ENCODE measurements around the gene SLC15A2. TPM values are rescaled to one million over a fixed set of nuclear protein-coding genes. Genes with fewer than 3 reads are reported as not detected.

SLC15A2 gene
- total RNA-seq, 2 experiments from 2014 or later, result 0.53 to 0.59 TPM

DNA sequence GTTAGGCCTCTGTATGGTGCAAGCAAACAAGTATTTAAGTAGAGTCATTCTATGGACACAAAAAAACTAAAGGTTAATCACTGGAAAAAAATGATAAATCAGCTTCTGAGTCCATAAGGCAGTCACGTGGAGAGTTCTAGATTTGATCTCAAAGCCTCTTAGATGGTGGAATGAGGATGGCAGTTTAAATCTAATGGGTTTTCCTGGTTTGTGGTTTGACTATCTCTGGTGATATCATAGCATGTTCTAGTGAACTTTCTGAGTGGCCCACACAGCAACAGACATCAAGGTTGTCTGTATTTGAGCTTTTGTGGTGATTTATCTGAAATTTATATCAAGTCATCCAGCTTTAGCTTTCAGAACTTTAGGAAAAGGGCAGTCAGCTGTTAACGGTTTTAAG, 75.4 kb downstream of the SLC15A2 start:
- DNase-seq, result no peak
- CTCF ChIA-PET, result interaction anchor here (0.9 kb wide), 1 partner anchor 23 kb away, joined by 4 read pairs; no protein-coding TSS in a partner anchor
- Mint-ChIP-seq H3K4me3 (no peak overlapping the region), H3K9me3 (ENCODE audit: low read depth) (peaks cover 3% of the 10 kb centered on the region), H3K36me3 (ENCODE audit: low read depth) (no peaks in the 10 kb centered on the region), H3K27ac (no peak overlapping the region), H3K27me3 (no peaks in the 10 kb centered on the region), H3K4me1 (no peaks in the 10 kb centered on the region)
- intact Hi-C loops (cut with DNase I, micrococcal nuclease), result no loop called here
- POLR2A ChIA-PET, result no interaction called here
- no peak for ATAC-seq

- Mint-ChIP-seq H3K4me1 (no peaks in the 10 kb centered on the region), H3K4me3 (no peak overlapping the region), H3K27me3 (no peaks in the 10 kb centered on the region), H3K36me3 (ENCODE audit: low read depth) (no peaks in the 10 kb centered on the region), H3K9me3 (ENCODE audit: low read depth) (peaks cover 7% of the 10 kb centered on the region), H3K27ac (no peak overlapping the region)
- ATAC-seq, result no peak
- intact Hi-C loops (cut with DNase I, micrococcal nuclease), result no loop called here
- ChIA-PET POLR2A (no interaction called here), CTCF (interaction anchor here (0.9 kb wide), 1 partner anchor 23 kb away, joined by 4 read pairs; no protein-coding TSS in a partner anchor)
- no peak for DNase-seq
Measured at GRCh38 chr3:121970047-121970446, 75.8 kb downstream of the SLC15A2 start.

- H3K4me1 Mint-ChIP-seq, result no peaks in the 10 kb centered on the region
- H3K4me3 Mint-ChIP-seq, result no peak overlapping the region
- H3K27ac Mint-ChIP-seq, result no peak overlapping the region
- peaks cover 14% of the 10 kb centered on the region for H3K9me3 Mint-ChIP-seq (ENCODE audit: low read depth)
- intact Hi-C loops (cut with DNase I, micrococcal nuclease), result no loop called here
- ATAC-seq, result no peak
- ChIA-PET CTCF (no interaction called here), POLR2A (no interaction called here)
- no peak for DNase-seq
- no peaks in the 10 kb centered on the region for H3K27me3 Mint-ChIP-seq
- H3K36me3 Mint-ChIP-seq (ENCODE audit: low read depth), result no peaks in the 10 kb centered on the region
Measured at GRCh38 chr3:121974601-121975111, 80.5 kb downstream of the SLC15A2 start.

GRCh38 chr3:121975702-121976302, 81.6 kb downstream of the SLC15A2 start:
- H3K4me1 Mint-ChIP-seq, result no peaks in the 10 kb centered on the region
- CTCF ChIA-PET, result interaction anchor here (0.7 kb wide), 1 partner anchor 410 kb away, joined by 3 read pairs; no protein-coding TSS in a partner anchor
- no peaks in the 10 kb centered on the region for H3K36me3 Mint-ChIP-seq (ENCODE audit: low read depth)
- H3K9me3 Mint-ChIP-seq (ENCODE audit: low read depth), result peaks cover 14% of the 10 kb centered on the region
- H3K27ac Mint-ChIP-seq, result no peak overlapping the region
- no peak for DNase-seq
- POLR2A ChIA-PET, result no interaction called here
- ATAC-seq, result no peak
- intact Hi-C loops (cut with DNase I, micrococcal nuclease), result no loop called here
- H3K27me3 Mint-ChIP-seq, result no peaks in the 10 kb centered on the region
- H3K4me3 Mint-ChIP-seq, result no peak overlapping the region

GRCh38 chr3:121976727-121977126, 82.5 kb downstream of the SLC15A2 start:
- no peaks in the 10 kb centered on the region for H3K36me3 Mint-ChIP-seq (ENCODE audit: low read depth)
- H3K4me1 Mint-ChIP-seq, result no peaks in the 10 kb centered on the region
- DNase-seq (no peak), ATAC-seq (no peak)
- H3K9me3 Mint-ChIP-seq (ENCODE audit: low read depth), result peaks cover 14% of the 10 kb centered on the region
- no peaks in the 10 kb centered on the region for H3K27me3 Mint-ChIP-seq
- POLR2A ChIA-PET, result no interaction called here
- CTCF ChIA-PET, result interaction anchor here (0.6 kb wide), 1 partner anchor 282 kb away, joined by 3 read pairs; no protein-coding TSS in a partner anchor
- H3K27ac Mint-ChIP-seq, result no peak overlapping the region
- intact Hi-C loops (cut with DNase I, micrococcal nuclease), result no loop called here
- no peak overlapping the region for H3K4me3 Mint-ChIP-seq

DNA sequence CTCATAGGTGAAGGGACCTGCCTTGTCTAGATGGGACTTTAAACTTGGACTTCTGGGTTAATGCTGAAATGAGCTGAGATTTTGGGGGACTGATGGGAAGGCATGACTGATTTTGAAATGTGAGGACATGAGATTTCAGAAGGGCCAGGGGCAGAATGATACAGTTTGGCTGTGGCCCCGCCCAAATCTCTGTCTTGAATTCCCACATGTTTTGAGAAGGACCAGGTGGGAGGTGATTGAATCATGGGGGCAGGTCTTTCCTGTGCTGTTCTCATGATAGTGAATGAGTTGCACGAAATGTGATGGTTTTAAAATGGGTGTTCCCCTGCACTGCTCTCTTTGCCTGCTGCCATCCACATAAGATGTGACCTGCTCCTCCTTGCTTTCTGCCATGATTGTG, 85.0 kb downstream of the SLC15A2 start:
- H3K4me1 Mint-ChIP-seq, result no peaks in the 10 kb centered on the region
- DNase-seq (no peak), ATAC-seq (no peak)
- H3K4me3 Mint-ChIP-seq, result no peak overlapping the region
- H3K36me3 Mint-ChIP-seq (ENCODE audit: low read depth), result no peaks in the 10 kb centered on the region
- ChIA-PET POLR2A (no interaction called here), CTCF (interaction anchor here (0.6 to 1.7 kb wide), 2 partner anchors 17 to 31 kb away, joined by 3 to 4 read pairs; no protein-coding TSS in a partner anchor)
- no peaks in the 10 kb centered on the region for H3K27me3 Mint-ChIP-seq
- H3K27ac Mint-ChIP-seq, result no peak overlapping the region
- intact Hi-C loops (cut with DNase I, micrococcal nuclease), result no loop called here
- peaks cover 22% of the 10 kb centered on the region for H3K9me3 Mint-ChIP-seq (ENCODE audit: low read depth)

GRCh38 chr3:121979734-121980449, 85.7 kb downstream of the SLC15A2 start:
- ChIA-PET POLR2A (no interaction called here), CTCF (interaction anchor here (1.7 kb wide), 1 partner anchor 16 kb away, joined by 4 read pairs; no protein-coding TSS in a partner anchor)
- Mint-ChIP-seq H3K9me3 (ENCODE audit: low read depth) (peaks cover 19% of the 10 kb centered on the region), H3K4me1 (no peaks in the 10 kb centered on the region), H3K27ac (no peak overlapping the region), H3K36me3 (ENCODE audit: low read depth) (no peaks in the 10 kb centered on the region), H3K4me3 (no peak overlapping the region), H3K27me3 (no peaks in the 10 kb centered on the region)
- ATAC-seq (no peak), DNase-seq (no peak)
- intact Hi-C loops (cut with DNase I, micrococcal nuclease), result no loop called here

GRCh38 chr3:121980450-121980796, 86.2 kb downstream of the SLC15A2 start:
- POLR2A ChIA-PET, result no interaction called here
- Mint-ChIP-seq H3K27ac (no peak overlapping the region), H3K9me3 (ENCODE audit: low read depth) (peaks cover 20% of the 10 kb centered on the region), H3K4me1 (no peaks in the 10 kb centered on the region), H3K27me3 (no peaks in the 10 kb centered on the region), H3K36me3 (ENCODE audit: low read depth) (no peaks in the 10 kb centered on the region), H3K4me3 (no peak overlapping the region)
- DNase-seq (no peak), ATAC-seq (no peak)
- CTCF ChIA-PET, result interaction anchor here (1.7 kb wide), 1 partner anchor 15 kb away, joined by 4 read pairs; no protein-coding TSS in a partner anchor
- intact Hi-C loops (cut with DNase I, micrococcal nuclease), result no loop called here

DNA sequence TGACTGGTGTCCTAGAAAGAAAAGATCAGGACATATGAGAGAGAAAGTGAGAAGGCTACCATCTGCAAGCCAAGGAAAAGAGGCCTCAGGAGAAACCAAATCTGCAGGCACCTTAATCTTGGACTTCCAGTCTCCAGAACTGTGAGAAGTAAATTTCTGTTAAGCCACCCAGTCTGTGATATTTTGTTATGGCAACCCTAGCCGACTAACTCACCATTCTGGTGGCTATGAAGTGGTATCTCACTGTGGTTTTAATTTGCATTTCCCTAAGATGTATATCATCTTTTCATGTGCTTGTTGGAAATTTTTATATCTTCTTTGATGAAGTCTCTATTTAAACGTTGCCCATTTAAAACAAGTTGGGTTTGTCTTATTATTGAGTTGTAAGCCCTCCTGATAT, 87.3 kb downstream of the SLC15A2 start:
- H3K4me1 Mint-ChIP-seq, result no peaks in the 10 kb centered on the region
- H3K4me3 Mint-ChIP-seq, result no peak overlapping the region
- POLR2A ChIA-PET, result no interaction called here
- H3K27me3 Mint-ChIP-seq, result no peaks in the 10 kb centered on the region
- ATAC-seq (no peak), DNase-seq (no peak)
- CTCF ChIA-PET, result no interaction called here
- no peaks in the 10 kb centered on the region for H3K36me3 Mint-ChIP-seq (ENCODE audit: low read depth)
- peaks cover 20% of the 10 kb centered on the region for H3K9me3 Mint-ChIP-seq (ENCODE audit: low read depth)
- intact Hi-C loops (cut with DNase I, micrococcal nuclease), result no loop called here
- no peak overlapping the region for H3K27ac Mint-ChIP-seq

GRCh38 chr3:121985846-121986245, 91.6 kb downstream of the SLC15A2 start:
- no peak for DNase-seq
- POLR2A ChIA-PET, result no interaction called here
- Mint-ChIP-seq H3K36me3 (ENCODE audit: low read depth) (no peaks in the 10 kb centered on the region), H3K4me3 (no peak overlapping the region), H3K27me3 (peaks cover 2% of the 10 kb centered on the region), H3K27ac (no peak overlapping the region), H3K4me1 (peaks cover 6% of the 10 kb centered on the region), H3K9me3 (ENCODE audit: low read depth) (peaks cover 13% of the 10 kb centered on the region)
- CTCF ChIA-PET, result no interaction called here
- no peak for ATAC-seq
- intact Hi-C loops (cut with DNase I, micrococcal nuclease), result no loop called here

DNA sequence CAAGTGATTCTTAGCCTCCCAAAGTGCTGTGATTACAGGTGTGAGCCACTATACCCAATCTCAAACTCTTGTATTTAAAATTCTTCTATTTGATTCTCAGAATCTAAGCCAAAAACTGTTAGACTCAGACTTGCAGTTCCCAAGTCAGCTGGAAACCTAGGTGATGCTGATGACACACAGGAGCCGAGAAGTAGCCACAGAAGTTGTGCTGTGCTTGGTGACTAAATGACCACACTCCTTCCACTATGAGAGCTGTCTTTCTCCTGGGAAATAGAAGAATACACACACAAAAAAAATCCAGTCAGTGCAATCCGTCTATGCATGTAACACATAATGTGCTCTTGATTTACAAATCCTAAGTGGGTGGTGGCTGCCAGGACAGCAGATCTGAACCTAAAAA, 93.9 kb downstream of the SLC15A2 start:
- Mint-ChIP-seq H3K4me3 (no peak overlapping the region), H3K4me1 (peaks cover 6% of the 10 kb centered on the region), H3K27me3 (peaks cover 2% of the 10 kb centered on the region), H3K27ac (no peak overlapping the region), H3K36me3 (ENCODE audit: low read depth) (no peaks in the 10 kb centered on the region), H3K9me3 (ENCODE audit: low read depth) (peaks cover 13% of the 10 kb centered on the region)
- DNase-seq (peak; percentile 31), ATAC-seq (peak; percentile 88)
- intact Hi-C loops (cut with DNase I, micrococcal nuclease), result no loop called here
- POLR2A ChIA-PET, result interaction anchor here (0.6 kb wide), 1 partner anchor 246 kb away, joined by 3 read pairs; no protein-coding TSS in a partner anchor
- CTCF ChIA-PET, result interaction anchor here (0.9 kb wide), 1 partner anchor 97 kb away, joined by 3 read pairs; no protein-coding TSS in a partner anchor

- ChIA-PET CTCF (no interaction called here), POLR2A (interaction anchor here (0.6 kb wide), 1 partner anchor 333 kb away, joined by 3 read pairs; no protein-coding TSS in a partner anchor)
- intact Hi-C loops (cut with DNase I, micrococcal nuclease), result no loop called here
- Mint-ChIP-seq H3K36me3 (ENCODE audit: low read depth) (no peaks in the 10 kb centered on the region), H3K27me3 (peaks cover 2% of the 10 kb centered on the region), H3K4me3 (no peak overlapping the region), H3K4me1 (peaks cover 6% of the 10 kb centered on the region), H3K9me3 (ENCODE audit: low read depth) (peaks cover 4% of the 10 kb centered on the region), H3K27ac (no peak overlapping the region)
- DNase-seq (no peak), ATAC-seq (no peak)
Measured at GRCh38 chr3:121989943-121990342, 95.7 kb downstream of the SLC15A2 start.

Measured in activated CD4-positive, alpha-beta T cell treated with anti-CD3 and anti-CD28 coated beads for 36 hours (primary cell).